Stimulated activated CD8-positive, alpha-beta memory T cell treated with anti-CD3 and anti-CD28 coated beads, Interleukin-15, amount 100 ng/mL, for 24 hours (primary cell): ENCODE measurements around the gene CYB5R3.
"Not testable (repeated sequence)": the region's sequence is repeated elsewhere in the genome, so short reads cannot be mapped to it uniquely, and the experiment has no call there.

ENCODE experiments used
- DNase-seq: peaks from one replicate; pipeline ENCODE4 v3.0.0-alpha.2; 2020; ENCODE audit warnings: low read depth

CYB5R3 gene

DNA sequence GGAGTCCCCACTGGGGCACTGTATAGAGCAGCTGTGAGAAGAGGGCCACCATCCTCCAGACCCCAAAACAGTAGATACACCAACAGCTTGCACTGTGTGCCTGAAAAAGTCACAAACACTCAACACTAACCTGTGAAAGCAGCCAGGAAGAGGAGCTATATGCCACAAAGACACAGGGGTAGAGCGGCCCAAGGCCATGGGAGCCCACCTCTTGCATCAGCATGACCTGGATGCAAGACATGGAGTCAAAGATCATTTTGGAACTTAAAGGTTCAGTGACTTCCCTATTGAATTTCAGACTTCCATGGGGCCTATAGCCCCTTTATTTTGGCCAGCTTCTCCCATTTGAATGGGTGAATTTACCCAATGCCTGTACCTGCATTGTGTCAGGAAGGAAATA, 29.7 kb upstream of the CYB5R3 start:
- no peak for DNase-seq

DNA sequence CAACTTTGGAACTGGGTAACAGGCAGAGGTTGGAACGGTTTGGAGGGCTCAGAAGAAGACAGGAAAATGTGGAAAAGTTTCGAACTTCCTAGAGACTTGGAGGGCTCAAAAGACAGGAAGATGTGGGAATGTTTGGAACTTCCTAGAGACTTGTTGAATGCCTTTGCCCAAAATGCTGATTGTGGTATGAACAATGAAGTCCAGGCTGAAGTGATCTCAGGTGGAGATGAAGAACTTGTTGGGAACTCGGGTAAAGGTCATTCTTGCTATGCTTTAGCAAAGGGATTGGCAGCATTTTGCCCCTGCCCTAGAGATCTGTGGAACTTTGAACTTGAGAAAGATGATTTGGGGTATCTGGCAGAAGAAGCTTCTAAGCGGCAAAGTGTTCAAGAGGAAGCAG, 28.7 kb upstream of the CYB5R3 start:
- DNase-seq: not testable (repeated sequence)

DNA sequence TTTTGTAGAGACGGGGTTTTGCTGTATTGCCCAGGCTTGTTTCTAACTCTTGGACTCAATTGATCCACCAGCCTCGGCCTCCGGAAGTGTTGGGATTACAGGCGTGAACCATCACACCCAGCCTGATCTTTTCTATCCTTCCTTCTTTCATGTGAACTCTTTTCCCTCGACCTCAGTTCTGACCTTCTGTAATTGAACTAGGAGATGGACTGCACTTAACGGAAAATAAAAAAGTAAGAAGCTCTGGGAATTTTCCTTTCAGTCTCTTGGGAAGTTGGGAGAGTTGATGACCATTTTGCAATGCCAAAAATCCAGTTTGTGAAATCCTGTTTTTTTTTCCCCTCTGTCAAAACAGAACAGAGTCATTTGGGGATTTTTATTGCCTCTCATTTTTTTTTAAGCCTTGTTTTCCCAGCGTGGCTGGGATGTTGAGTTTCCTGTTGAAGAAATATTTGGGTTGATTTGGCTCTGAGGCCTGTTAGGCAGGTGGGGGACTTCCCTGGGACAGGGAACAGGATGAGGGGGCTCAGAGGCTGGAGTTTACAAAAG, 26.9 kb upstream of the CYB5R3 start:
- no peak for DNase-seq

DNA sequence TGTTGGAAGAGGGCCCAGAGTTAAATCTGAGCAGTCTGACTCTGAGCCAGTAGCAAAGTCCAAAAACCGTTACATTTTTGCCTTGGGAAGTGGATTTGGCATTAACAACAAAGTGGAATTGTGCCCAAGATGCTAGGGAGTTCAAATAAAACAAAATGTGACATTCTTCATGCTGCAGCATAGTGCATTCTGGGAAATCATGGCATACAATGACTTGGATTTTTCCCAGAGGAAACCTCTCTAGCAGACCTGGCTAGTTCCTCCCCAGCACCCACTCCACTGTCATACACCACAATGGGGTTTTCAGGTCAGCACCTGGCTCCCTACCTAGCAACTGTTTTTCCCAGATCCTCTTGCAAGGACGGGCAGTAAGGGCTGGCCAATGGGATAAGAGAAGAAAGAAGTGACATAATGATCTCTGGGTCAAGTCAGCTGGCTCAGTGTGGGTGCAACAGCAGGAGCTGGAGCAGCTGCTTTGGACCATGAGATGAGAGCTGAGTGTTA, 24.8 kb upstream of the CYB5R3 start:
- no peak for DNase-seq

DNA sequence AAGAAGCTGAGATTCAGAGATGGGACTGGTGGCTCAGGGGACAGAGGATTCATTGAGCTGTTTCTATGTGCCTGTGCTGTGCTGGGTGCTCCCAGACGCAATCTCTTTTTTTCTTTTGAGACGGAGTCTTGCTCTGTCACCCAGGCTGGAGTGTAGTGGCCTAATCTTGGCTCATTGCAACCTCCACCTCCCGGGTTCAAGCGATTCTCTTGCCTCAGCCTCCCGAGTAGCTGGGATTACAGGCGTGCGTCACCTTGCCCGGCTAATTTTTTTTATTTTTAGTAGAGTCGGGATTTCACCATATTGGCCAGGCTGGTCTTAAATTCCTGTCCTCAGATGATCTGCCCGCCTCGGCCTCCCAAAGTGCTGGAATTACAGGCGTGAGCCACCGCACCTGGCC, 23.9 kb upstream of the CYB5R3 start:
- DNase-seq: not testable (repeated sequence)

DNA sequence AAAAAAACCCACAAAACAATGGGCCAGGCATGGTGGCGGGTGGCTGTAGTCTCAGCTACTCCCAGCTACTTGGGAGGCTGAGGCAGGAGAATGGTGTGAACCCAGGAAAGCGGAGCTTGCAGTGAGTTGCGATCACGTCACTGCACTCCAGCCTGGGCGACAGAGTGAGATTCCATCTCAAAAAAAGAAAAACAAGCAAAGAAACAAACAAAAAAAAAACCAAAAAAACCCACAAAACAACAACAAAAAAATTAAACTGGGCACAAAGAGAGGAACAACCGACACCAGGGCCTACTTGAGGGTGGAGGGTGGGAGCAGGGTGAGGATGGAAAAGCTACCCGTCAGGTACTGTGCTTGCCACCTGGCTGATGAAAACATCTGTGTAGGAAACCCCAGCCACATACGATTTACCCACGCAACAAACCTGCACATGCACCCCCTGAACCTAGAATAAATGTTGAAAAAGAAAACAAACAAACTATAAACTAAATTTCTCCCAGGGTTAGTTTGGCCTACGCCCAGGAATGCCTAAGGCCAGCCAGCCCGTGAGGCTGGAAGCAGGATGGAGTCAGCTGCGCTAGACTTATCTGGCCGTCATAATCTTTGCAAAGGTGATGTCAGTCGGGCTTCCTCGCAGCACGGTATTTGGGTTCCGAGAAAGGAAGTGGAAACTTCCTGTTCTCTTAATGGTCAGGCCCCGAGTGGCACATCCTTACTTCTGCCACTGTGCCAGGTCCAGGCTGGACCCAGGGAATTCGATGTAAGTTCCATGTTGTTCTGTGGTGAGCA, 21.9 kb upstream of the CYB5R3 start:
- no peak for DNase-seq

DNA sequence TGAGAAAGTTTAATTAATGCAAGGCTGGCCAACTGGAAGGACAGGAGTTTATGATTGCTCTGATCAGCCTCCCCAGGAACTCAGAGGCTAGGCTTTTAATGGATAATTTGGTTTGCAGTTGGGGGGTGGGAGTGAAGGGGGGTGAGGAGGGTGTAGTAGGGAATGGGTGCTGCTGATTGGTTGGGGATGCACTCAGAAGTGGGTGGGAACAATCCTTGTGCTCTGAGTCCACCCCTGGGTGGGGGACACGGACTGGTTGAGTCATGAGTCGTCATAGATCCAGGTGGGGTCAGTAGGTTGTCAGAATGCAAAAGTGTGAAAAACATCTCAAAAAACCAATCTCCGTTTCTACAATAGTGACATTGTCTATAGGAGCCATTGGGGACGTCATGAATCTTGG, 20.9 kb upstream of the CYB5R3 start:
- DNase-seq: no peak

DNA sequence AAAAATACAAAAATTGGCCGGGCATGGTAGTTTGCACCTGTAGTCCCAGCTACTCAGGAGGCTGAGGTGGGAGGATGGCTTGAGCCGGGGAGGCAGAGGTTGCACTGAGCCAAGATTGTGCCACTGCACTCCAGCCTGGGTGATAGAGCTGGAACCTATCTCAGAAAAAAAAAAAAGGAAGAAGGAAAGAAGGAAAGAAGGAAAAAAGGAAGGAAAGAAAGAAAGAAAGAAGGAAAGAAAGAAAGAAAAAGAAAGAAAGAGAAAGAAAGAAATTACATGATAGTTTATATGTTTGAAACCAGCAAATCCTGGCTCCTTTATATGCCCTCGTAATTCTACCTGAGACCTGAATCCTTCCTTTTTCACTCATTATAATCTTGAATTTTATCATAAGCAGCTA, 17.2 kb upstream of the CYB5R3 start:
- DNase-seq: not testable (repeated sequence)

DNA sequence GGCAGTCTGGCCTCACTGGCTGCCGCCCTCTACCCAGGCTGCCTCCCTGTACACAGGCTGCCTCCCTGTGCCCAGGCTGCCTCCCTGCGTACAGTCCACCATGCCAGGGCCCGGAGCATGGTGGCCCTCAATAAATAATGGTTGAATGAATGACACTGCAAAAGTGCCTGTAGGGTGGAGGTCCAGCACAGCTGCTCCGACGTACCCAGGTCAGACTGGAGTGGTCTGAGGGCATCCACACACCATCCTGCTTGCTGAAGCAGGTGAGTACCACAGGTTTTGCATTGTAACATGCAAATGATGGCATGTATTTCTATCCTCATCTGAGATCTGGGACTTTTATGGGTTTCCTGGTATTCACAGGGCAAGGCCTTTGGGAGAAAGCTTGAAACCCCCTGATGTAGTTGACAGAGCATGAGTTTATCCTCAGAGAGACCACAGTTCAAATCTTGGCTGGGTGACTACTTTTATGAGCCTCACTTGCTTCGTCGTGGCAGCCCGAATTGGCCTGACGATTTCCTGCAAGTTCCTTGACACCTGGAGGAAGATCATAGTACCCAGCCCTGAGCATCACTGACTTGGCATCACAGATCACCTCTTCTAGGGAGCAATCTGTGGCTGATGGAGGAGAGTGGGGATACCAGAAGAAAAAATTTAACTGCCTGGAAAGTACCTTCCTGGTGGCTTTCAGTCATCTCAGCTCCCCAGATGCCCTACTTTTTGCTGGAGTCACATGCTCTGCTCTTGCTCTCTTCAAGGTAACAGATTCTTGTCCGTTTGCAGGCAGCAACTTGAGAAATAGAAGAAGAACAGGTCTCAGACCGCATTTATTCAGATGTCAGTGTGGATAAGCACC, 16.0 kb upstream of the CYB5R3 start:
- DNase-seq: no peak

DNA sequence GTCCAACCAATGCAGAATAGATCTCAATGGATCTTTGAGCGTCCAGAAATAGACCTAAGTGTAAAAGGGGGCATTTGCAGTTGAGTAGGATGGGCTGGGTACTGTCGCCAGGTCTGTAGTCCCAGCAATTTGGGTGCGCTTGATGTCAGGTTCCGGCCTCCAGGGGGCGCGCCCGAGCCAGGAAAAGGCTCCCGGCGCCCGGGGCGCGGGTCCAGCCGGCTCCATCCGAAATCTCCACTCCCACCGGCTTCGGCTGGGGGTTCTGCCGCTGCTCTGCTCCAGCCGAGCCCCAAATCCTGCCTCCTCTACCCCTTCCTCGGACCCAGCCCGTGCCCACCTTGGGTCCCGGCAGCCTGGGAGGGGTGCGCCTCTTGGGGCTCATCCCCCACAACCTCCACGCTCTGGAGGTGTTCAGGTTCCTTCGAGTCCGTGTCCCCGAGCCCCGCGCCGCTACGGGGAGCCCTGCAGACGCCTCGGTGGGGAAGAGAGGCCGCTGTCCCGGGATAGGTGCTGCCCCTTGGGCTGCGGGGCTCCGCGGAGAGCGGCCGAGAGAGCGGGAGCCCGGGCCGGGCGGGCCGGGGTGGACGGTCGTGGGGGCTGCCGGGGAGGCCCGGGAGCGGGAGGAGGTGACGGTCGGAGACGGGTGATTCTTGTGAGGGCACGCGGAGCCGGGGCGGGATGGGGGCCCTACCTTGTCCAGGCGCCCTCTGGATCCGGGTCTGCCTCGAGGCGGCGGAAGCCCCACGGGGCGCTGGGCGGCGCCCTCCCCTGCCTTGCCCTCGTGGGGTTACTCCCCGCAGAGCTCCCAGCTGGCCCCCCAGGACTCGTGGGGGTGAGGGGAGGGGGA, 13.0 kb upstream of the CYB5R3 start:
- peak; percentile 73 for DNase-seq

DNA sequence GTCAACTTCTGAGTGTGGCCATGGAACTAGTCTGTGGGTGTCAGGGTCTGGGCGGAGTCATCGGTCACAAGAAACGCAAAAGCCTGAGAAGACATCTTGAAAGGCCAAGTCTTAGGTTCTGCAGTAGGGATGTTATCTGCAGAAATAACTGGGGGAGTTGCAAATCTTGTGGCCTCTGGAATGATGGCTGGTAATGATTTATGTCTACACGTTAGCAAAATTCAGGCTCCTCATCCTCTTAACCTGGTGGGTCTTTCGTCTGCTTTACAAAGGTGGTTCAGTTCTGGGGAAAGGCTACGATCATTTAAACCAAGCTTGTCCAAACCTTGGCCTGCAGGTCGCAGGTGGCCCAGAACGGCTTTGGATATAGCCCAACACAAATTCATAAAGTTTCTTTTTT, 7.4 kb upstream of the CYB5R3 start:
- no peak for DNase-seq

DNA sequence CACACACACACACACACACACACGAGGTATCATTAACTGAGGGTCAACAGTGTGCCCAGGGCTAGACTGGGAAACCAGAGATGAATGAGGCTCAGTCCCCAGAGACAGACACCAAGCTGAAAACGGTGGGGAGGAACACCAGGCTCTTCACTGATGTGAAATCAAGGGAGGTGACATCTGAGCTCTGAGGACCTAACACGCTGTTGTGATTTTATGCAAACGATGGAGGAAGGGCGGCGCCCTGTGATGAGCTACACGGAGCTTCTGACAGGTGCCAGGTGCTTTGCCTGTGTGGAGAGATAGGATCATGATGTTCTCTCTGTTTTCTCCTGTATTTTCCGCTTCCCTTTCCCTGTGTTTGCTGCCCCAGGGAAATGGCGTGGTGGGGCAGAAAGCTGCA, 6.5 kb upstream of the CYB5R3 start:
- DNase-seq: no peak

DNA sequence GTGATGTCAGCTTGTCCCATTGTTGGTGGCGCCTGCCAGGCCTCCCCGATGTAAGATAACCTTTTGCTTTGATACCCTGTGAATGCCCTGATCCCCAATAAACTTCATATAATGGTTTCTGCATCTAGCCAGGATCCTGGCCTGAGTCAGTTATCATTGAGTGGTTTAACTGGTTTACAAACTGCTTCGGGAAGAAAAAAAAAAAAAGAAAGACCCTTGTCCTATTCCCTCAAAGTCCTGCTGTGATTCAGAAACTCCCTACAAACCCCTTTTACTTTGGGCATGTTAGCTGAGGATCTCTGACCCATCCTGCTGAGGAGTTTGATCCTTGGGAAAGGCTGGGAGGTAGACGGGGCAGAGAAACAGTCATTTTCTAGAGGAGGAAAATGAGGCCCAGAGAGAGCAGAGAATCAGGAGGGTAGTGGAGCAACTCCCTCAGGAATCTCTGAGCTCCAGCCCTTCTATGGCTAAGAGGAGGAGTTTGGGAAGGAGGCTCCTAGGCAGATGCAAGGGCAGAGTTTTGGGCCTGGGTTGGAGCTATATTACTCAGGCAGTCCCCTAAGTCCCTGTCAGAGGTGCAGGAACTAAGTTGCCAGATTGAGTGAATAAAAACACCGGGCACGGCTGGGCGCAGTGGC, 5.4 kb upstream of the CYB5R3 start:
- DNase-seq: no peak

DNA sequence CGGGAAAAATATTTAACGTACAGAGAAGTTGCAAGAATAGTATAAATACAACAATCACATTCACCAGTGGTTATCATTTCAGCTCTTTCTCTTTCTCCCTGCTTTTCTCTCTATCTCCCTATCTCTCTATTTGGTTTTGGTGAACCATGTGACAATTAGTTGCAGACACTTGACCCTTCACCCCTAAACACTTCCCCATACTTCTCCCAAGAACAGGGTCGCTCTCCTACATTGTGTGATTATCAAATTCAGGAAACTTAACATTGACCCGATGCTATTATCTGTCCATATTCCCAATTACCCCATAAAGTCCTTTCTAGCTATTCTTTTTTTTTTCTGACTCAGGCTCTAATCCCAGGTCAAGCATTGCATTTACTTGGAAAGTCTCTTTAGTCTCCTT, 4.8 kb upstream of the CYB5R3 start:
- DNase-seq: no peak

DNA sequence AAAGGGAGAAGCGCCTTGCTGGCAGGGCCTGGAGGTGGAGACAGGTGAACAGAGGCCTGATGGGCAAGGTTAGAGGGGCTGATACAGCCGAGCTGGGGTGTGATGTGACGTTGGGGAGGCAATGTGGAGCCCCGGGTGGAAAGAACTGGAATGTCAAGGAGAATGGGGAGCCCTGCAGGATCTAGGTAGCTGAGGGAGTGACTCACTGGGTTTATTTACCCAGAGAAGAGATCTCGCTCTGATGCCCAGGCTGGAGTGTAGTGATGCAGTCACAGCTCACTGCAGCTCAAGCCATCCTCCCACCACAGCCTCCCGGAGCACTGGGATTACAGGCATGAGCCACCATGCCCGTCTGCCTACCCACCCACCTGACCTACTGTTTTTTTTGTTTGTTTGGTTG, 1.9 kb upstream of the CYB5R3 start:
- no peak for DNase-seq

DNA sequence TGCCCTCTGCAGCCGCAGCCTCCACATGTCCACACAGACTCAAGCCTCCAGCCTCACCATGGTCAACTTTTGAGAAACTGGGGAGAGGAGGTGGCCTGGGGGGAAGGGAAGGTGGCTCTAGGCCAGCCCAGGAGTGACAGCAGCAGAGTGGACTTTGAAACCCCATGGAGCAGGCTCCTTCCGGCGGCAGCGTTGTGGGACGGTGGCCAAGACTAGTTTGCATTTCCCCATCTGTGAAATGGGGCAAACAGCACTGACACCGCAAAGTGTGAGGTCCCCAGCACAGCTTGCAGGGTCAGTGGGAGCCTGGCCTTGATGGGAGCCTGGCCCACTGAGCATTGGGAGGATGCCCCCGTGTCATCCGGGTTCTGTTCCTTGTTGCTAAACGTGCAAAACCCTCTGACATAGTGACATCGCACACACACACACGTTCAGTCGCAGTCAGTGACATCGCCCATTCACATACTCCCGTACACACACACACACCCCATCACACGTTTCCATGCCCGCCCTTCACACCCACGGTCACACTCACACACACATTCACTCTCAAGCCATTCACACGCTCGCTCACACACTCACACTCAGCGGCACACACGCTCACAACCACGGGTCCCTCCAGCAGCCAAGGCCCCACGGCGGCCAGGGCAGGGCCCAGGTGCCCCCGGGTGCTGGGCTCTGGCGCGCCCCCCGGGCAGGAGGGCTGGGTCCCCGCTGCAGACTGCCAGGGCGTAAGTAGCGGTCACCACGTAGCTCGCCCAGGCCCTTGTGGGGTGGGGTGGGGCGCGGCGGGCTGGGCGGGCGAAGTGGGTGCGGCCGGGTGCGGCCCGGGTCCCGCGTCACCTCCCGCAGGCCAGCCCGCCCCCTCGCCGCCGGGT, 585 bp downstream of the CYB5R3 start:
- DNase-seq: no peak

DNA sequence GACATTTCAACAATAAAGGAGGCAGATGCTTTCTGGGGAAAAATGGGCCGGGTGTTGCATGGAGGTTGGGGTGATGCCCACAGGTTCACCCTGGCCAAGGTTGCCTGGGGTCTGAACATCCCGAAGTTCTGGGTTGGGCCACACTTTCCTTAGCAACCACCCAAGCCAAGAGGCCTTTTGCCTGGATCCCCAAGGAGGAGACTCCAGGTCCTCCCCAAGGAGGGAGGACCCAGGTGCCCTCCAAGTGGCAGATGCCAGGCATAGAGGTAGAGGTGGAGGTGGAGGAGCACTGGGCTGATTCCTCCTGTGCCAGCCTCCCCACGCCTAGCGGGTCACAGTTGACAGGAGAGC, 1.2 kb downstream of the CYB5R3 start:
- DNase-seq: no peak

DNA sequence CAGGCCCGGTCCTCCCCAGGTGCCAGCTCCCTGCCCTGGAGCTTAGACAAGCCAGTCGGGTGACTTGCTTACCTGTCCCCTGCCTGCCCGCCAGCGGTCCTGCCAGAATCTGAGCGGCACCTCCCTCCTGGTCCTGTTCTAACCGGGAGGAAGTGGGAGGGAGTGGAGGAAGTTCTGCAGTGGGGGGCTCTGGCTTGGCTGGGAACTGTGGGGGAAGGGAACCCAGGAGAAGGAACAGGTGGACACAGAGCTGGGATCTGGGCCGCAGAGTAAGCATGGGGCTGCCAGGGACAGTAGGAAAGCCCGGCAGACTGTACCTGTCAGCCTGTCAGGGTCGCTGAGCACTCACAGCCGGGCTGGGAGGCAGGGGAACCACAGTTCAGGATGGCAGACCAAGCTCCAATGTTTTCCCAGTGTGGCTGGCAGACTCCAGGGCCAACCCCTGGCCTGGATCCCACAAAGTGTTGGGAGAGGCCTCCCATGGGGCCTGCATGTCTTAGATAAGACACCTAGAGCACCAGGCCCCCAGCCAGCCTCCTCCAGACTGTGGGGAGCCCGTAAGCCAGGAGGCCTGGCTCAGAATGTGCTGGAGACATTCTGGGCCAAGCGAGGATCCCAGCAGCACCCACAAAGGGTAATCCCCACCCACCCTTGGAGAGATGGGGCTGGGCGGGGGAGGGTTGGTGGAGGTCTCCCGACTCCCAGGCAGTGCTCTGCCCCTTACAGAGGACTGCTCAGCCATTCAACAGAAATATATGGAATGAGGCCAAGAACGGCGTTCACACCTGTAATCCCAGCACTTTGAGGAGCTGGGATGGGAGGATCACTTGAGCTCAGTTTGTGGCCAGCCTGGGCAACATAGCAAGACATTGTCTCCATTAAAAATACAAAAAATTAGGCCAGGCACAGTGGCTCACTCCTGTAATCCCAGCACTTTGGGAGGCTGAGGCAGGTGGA, 2.3 kb downstream of the CYB5R3 start:
- no peak for DNase-seq

DNA sequence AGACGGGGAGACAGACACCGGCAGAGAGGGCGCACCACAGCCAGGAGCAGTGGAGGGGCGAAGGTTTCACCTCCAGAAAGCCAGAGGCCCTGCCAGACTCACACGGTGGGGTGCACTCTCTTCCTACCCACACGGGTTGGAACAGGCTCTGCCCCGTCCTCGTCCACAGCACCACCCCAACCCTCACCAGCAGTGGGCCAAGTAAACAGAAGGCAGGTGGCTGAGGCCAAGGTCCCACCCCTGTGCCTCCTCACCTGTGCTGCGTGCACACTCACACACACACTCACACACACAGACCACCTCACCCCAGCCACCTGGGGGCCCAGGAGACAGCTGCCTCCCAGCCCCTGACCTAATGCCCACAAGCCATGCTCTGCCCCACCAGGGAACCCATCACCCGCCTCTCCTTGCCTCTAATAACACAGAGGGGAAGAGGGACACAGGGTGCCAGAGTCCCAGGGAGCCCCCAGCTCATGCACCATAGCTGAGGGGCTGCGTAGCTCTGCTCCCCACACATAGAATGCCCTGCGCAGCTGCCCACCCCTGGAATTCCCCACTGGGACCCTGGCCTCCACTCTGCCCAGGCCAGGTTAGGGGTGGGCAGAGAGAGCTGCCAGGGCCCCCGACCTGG, 3.1 kb downstream of the CYB5R3 start:
- DNase-seq: no peak
